ENCODE data around the gene ALOX5AP. TPM values are rescaled to one million over a fixed set of nuclear protein-coding genes. Genes with fewer than 3 reads are reported as not detected.

ALOX5AP gene
- 33.6 TPM for total RNA-seq

GRCh38 chr13:30735025-30735871, at the start of gene ALOX5AP:
TSS of gene ALOX5AP (plus strand) at chr13:30735543. CDS start at chr13:30735606, 63 bp downstream.
- H3K4me3 ChIP-seq: peak within 1 kb of the TSS in 1 of 2 donors; percentile 28
- peaks cover under 1% of the 10 kb centered on the region for H3K4me1 ChIP-seq
- no peaks in the 10 kb centered on the region for H3K27me3 ChIP-seq
- TF ChIP-seq CTCF (IDR thresholded peaks at IDR 0.05) (no peak), POLR2AphosphoS5 (IDR thresholded peaks at IDR 0.05; ENCODE audit: insufficient read depth in 1 of 2, low read depth in 1 of 2) (no peak), POLR2A (IDR thresholded peaks at IDR 0.05) (no peak)
- intact Hi-C loops (cut with DNase I): no loop called here
- no peaks in the 10 kb centered on the region for H3K9me3 ChIP-seq
- no peak for DNase-seq (ENCODE audit: extremely low spot score in 2 of 2)
- peak within 1 kb of the TSS; percentile 29 for H3K27ac ChIP-seq
- no peaks in the 10 kb centered on the region for H3K36me3 ChIP-seq

DNA sequence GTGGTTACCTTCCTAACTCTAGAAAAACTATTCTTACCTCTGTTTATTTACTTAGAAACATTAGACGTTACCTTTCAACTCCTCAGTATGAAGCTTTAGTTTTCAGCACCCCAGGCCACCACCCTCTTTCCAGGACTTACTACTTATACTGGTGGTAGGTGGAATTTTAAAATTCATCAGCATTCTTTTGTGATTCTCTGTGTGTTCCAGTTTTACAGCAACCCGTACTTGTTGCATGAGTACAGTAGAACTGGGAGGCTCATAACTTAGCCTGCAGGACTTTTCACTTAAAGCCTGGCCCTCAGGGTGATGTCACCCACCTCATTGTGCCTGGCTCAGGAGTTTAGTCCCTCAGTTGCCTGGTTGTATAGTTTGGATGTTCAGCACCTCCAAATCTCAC, 49.4 kb upstream of the ALOX5AP start:
- Histone ChIP-seq H3K4me3 (no peak overlapping the region), H3K27ac (no peak overlapping the region), H3K36me3 (no peaks in the 10 kb centered on the region), H3K9me3 (no peaks in the 10 kb centered on the region), H3K27me3 (no peaks in the 10 kb centered on the region), H3K4me1 (peaks cover 10% of the 10 kb centered on the region)
- no peak for DNase-seq (ENCODE audit: extremely low spot score in 2 of 2)
- intact Hi-C loops (cut with DNase I): no loop called here
- TF ChIP-seq POLR2AphosphoS5 (IDR thresholded peaks at IDR 0.05; ENCODE audit: insufficient read depth in 1 of 2, low read depth in 1 of 2): no peak
- TF ChIP-seq POLR2A (IDR thresholded peaks at IDR 0.05): no peak
- no peak for TF ChIP-seq CTCF (IDR thresholded peaks at IDR 0.05)

DNA sequence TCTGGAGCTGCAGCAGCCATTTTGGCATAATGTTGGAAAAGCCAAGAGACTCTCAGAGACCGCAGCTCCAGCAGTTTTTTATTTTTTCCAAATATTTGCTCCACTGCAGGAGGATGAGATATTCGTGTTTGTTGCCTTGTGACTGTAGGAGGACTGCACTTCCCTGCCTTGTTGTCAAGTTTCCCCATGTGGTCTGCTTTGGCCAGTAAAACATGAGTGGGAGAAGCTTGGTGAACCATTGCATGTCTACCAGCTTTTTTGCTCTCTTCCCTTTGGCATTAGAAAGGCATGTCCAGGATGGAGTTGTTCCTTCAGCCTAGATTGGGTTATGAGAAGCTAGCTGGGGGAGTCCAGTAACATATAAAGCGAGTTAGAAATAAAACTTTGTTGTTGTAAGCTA, 47.7 kb upstream of the ALOX5AP start:
- DNase-seq (ENCODE audit: extremely low spot score in 2 of 2): no peak
- TF ChIP-seq CTCF (IDR thresholded peaks at IDR 0.05) (no peak), POLR2A (IDR thresholded peaks at IDR 0.05) (no peak), POLR2AphosphoS5 (IDR thresholded peaks at IDR 0.05; ENCODE audit: insufficient read depth in 1 of 2, low read depth in 1 of 2) (no peak)
- no peaks in the 10 kb centered on the region for H3K36me3 ChIP-seq
- H3K27ac ChIP-seq: no peak overlapping the region
- no peaks in the 10 kb centered on the region for H3K27me3 ChIP-seq
- intact Hi-C loops (cut with DNase I): no loop called here
- H3K9me3 ChIP-seq: no peaks in the 10 kb centered on the region
- peaks cover 8% of the 10 kb centered on the region for H3K4me1 ChIP-seq
- H3K4me3 ChIP-seq: no peak overlapping the region

- Histone ChIP-seq H3K4me3 (peak overlapping the region in 1 of 2 donors; percentile 44), H3K4me1 (peaks cover 8% of the 10 kb centered on the region), H3K9me3 (no peaks in the 10 kb centered on the region), H3K27ac (peak overlapping the region; percentile 70), H3K36me3 (no peaks in the 10 kb centered on the region), H3K27me3 (no peaks in the 10 kb centered on the region)
- no peak for DNase-seq (ENCODE audit: extremely low spot score in 2 of 2)
- intact Hi-C loops (cut with DNase I): no loop called here
- TF ChIP-seq CTCF (IDR thresholded peaks at IDR 0.05) (no peak), POLR2A (IDR thresholded peaks at IDR 0.05) (no peak), POLR2AphosphoS5 (IDR thresholded peaks at IDR 0.05; ENCODE audit: insufficient read depth in 1 of 2, low read depth in 1 of 2) (no peak)
Measured at GRCh38 chr13:30689752-30690151, 45.6 kb upstream of the ALOX5AP start.

All from vagina (tissue), 2 donors.